ENCODE measurements around the gene GNB1. TPM values are rescaled to one million over a fixed set of nuclear protein-coding genes. Genes with fewer than 3 reads are reported as not detected.
A peak's percentile ranks its signal among the peaks of the same experiment; 100 is the strongest.

GNB1 gene
- total and polyA plus RNA-seq, 9 of the 15 experiments (the other 6 are each of a cell fraction or from before 2014, with no cell fraction given) = 34.3 to 388 (median 114) TPM

DNA sequence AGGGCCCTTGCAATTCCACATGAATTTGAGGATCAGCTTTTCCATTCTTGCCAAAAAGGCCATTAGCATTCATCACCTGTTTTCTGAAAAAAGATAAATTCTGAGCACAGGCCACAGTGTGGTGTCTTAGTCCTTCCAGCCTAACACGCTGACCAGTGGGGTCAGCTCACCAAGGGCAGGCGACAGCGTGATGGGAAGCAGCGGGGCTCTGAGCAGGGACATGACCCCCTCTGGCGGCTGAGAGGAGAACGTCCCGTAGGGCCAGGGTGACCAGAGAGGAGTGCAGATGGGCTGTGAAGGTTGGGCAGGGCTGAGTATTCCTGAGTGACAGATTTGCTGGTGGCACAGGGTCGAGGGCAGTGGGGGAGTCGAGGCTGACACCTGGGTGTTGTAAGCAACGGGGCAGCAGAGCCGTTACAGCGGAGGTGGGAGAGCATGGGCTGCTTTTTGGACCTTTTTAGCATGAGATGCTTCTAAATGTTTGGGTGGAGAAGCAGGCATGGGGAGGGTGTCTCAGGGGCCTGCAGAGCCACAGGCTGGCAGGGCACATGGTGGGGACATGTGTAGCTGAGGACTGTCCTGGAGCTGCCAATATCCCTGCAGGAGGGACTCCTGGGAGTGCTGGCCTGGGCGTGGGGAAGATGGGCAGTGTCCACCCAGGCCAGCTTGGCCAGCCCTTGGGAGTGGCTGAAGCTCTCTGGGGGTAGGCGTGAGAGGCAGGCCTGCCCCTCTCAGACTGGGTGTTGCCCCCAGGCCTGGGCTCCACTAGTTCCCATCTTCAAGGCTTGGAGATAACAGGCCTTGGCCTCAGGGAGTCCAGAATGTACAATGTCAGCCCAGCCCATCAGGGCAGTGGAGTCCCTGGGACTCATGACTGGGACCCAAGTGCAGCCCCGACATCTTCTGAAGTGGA is 15.6 kb upstream of the GNB1 start (continued):
- TF ChIP-seq, protein P1, sequence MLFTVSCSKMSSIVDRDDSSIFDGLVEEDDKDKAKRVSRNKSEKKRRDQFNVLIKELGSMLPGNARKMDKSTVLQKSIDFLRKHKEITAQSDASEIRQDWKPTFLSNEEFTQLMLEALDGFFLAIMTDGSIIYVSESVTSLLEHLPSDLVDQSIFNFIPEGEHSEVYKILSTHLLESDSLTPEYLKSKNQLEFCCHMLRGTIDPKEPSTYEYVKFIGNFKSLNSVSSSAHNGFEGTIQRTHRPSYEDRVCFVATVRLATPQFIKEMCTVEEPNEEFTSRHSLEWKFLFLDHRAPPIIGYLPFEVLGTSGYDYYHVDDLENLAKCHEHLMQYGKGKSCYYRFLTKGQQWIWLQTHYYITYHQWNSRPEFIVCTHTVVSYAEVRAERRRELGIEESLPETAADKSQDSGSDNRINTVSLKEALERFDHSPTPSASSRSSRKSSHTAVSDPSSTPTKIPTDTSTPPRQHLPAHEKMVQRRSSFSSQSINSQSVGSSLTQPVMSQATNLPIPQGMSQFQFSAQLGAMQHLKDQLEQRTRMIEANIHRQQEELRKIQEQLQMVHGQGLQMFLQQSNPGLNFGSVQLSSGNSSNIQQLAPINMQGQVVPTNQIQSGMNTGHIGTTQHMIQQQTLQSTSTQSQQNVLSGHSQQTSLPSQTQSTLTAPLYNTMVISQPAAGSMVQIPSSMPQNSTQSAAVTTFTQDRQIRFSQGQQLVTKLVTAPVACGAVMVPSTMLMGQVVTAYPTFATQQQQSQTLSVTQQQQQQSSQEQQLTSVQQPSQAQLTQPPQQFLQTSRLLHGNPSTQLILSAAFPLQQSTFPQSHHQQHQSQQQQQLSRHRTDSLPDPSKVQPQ (CRISPR knock-in tag; IDR thresholded peaks at IDR 0.05; ENCODE audit: borderline replicate concordance) = no peak
- no peak for TF ChIP-seq HOXB6 (CRISPR knock-in tag; IDR thresholded peaks at IDR 0.05; ENCODE audit: borderline replicate concordance)
- no peak for TF ChIP-seq MTA1 (IDR thresholded peaks at IDR 0.05; ENCODE audit: borderline replicate concordance)
- peak; percentile 8 for TF ChIP-seq FIP1L1 (IDR thresholded peaks at IDR 0.05; ENCODE audit: low read depth, low read length, poor library complexity, severe bottlenecking)
- no peak for TF ChIP-seq TCF7L2 (IDR thresholded peaks at IDR 0.05; ENCODE audit: low read depth, low read length)
- no peak for TF ChIP-seq ZNF311 (CRISPR knock-in tag; IDR thresholded peaks at IDR 0.05)
- no peak for TF ChIP-seq SLC30A9 (CRISPR knock-in tag; IDR thresholded peaks at IDR 0.05)
- TF ChIP-seq ZKSCAN3 (CRISPR knock-in tag; IDR thresholded peaks at IDR 0.05) = no peak
- TF ChIP-seq, protein P2, sequence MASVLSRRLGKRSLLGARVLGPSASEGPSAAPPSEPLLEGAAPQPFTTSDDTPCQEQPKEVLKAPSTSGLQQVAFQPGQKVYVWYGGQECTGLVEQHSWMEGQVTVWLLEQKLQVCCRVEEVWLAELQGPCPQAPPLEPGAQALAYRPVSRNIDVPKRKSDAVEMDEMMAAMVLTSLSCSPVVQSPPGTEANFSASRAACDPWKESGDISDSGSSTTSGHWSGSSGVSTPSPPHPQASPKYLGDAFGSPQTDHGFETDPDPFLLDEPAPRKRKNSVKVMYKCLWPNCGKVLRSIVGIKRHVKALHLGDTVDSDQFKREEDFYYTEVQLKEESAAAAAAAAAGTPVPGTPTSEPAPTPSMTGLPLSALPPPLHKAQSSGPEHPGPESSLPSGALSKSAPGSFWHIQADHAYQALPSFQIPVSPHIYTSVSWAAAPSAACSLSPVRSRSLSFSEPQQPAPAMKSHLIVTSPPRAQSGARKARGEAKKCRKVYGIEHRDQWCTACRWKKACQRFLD (CRISPR knock-in tag; IDR thresholded peaks at IDR 0.05) = no peak
- TF ChIP-seq, protein P3, sequence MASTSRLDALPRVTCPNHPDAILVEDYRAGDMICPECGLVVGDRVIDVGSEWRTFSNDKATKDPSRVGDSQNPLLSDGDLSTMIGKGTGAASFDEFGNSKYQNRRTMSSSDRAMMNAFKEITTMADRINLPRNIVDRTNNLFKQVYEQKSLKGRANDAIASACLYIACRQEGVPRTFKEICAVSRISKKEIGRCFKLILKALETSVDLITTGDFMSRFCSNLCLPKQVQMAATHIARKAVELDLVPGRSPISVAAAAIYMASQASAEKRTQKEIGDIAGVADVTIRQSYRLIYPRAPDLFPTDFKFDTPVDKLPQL (IDR thresholded peaks at IDR 0.05; ENCODE audit: extremely low read depth, insufficient read length) = no peak
- TF ChIP-seq, protein P4, sequence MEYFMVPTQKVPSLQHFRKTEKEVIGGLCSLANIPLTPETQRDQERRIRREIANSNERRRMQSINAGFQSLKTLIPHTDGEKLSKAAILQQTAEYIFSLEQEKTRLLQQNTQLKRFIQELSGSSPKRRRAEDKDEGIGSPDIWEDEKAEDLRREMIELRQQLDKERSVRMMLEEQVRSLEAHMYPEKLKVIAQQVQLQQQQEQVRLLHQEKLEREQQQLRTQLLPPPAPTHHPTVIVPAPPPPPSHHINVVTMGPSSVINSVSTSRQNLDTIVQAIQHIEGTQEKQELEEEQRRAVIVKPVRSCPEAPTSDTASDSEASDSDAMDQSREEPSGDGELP (CRISPR knock-in tag; IDR thresholded peaks at IDR 0.05; ENCODE audit: borderline replicate concordance) = peak; percentile 90
- TF ChIP-seq, protein P5, sequence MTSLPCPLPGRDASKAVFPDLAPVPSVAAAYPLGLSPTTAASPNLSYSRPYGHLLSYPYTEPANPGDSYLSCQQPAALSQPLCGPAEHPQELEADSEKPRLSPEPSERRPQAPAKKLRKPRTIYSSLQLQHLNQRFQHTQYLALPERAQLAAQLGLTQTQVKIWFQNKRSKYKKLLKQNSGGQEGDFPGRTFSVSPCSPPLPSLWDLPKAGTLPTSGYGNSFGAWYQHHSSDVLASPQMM (CRISPR knock-in tag; IDR thresholded peaks at IDR 0.05) = no peak
- TF ChIP-seq, protein P6, sequence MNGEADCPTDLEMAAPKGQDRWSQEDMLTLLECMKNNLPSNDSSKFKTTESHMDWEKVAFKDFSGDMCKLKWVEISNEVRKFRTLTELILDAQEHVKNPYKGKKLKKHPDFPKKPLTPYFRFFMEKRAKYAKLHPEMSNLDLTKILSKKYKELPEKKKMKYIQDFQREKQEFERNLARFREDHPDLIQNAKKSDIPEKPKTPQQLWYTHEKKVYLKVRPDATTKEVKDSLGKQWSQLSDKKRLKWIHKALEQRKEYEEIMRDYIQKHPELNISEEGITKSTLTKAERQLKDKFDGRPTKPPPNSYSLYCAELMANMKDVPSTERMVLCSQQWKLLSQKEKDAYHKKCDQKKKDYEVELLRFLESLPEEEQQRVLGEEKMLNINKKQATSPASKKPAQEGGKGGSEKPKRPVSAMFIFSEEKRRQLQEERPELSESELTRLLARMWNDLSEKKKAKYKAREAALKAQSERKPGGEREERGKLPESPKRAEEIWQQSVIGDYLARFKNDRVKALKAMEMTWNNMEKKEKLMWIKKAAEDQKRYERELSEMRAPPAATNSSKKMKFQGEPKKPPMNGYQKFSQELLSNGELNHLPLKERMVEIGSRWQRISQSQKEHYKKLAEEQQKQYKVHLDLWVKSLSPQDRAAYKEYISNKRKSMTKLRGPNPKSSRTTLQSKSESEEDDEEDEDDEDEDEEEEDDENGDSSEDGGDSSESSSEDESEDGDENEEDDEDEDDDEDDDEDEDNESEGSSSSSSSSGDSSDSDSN (IDR thresholded peaks at IDR 0.05; ENCODE audit: borderline replicate concordance in 1 of 2, low read depth in 2 of 2, low read length in 2 of 2) = peak in 1 of 2 experiments; percentile 81; a peak in 2 of 4 replicates
- no peak for TF ChIP-seq MIER1 (IDR thresholded peaks at IDR 0.05; ENCODE audit: low read depth)
- TF ChIP-seq NONO (IDR thresholded peaks at IDR 0.05; ENCODE audit: low read depth in 2 of 2, low read length in 1 of 2) = no peak
- no peak; the same call in 1 of the 2 replicates for TF ChIP-seq ZNF263 (CRISPR knock-in tag; IDR thresholded peaks at IDR 0.05; ENCODE audit: borderline replicate concordance)
- no peak for TF ChIP-seq PHTF2 (CRISPR knock-in tag; IDR thresholded peaks at IDR 0.05)
- peak; percentile 70 for TF ChIP-seq DPF2 (IDR thresholded peaks at IDR 0.05)
